Bronchial epithelial cell (primary cell): ENCODE data around the gene CCDC200. TPM values are rescaled to one million over a fixed set of nuclear protein-coding genes. Genes with fewer than 3 reads are reported as not detected.

Experiments
- DNase-seq: peaks from one replicate; pipeline ENCODE4 v3.0.0-alpha.2; 2010; ENCODE audit warnings: low read depth
- FAIRE-seq: peaks from 2 replicates; lab custom pipeline; 2011; peaks lifted over from hg19 to GRCh38; lab: Jason Lieb, UNC
- H3K27me3 ChIP-seq: 2 replicates; pipeline ENCODE4 v1.5.1; 2011; ENCODE audit warnings: low read length; ENCODE audit not compliant: control insufficient read depth, insufficient read depth
- H3K36me3 ChIP-seq: 2 replicates; pipeline ENCODE4 v1.5.1; 2011; ENCODE audit warnings: low read length; ENCODE audit not compliant: control insufficient read depth, insufficient read depth
- H3K4me3 ChIP-seq: 2 replicates; pipeline ENCODE4 v1.5.1; 2011; ENCODE audit warnings: mild to moderate bottlenecking, low read depth, low read length, control low read depth
- total RNA-seq: library from RNA; depleted of rRNA; stranded (reverse); fragments of >200 nt; gene quantifications from 2 replicates; pipeline ENCODE4 v1.2.1, GENCODE V29; 2014
- TF ChIP-seq, protein P1 (sequence below): IDR thresholded peaks from 2 replicates; pipeline ENCODE4 v1.5.1; 2011; ENCODE audit warnings: mild to moderate bottlenecking, moderate library complexity, low read length, control low read depth, inconsistent platforms; ENCODE audit not compliant: insufficient read depth, severe bottlenecking

CCDC200 gene
- total RNA-seq, 1 donor from 2014 or later, result not detected

DNA sequence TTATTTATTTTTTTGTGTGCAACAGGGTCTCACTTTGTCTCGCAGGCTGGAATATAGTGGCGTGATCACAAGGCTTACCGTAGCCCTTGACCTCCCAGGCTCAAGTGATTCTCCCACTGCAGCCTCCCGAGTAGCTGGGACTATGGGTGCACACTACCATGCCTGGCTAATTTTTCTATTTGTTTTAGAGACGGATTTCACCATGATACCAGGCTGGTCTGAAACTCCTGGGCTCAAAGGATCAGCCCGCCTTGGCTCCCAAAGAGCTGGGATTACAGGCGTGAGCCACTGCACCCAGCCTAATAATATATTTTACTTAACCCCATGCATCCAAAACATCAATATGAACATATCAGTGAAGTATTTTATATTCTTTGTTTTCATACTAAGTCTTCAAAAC is 2.0 kb downstream of the CCDC200 start:
- DNase-seq (no peak), FAIRE-seq (no peak)
- TF ChIP-seq, protein P1, sequence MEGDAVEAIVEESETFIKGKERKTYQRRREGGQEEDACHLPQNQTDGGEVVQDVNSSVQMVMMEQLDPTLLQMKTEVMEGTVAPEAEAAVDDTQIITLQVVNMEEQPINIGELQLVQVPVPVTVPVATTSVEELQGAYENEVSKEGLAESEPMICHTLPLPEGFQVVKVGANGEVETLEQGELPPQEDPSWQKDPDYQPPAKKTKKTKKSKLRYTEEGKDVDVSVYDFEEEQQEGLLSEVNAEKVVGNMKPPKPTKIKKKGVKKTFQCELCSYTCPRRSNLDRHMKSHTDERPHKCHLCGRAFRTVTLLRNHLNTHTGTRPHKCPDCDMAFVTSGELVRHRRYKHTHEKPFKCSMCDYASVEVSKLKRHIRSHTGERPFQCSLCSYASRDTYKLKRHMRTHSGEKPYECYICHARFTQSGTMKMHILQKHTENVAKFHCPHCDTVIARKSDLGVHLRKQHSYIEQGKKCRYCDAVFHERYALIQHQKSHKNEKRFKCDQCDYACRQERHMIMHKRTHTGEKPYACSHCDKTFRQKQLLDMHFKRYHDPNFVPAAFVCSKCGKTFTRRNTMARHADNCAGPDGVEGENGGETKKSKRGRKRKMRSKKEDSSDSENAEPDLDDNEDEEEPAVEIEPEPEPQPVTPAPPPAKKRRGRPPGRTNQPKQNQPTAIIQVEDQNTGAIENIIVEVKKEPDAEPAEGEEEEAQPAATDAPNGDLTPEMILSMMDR, result no peak
- Histone ChIP-seq H3K4me3 (no peak overlapping the region), H3K27me3 (no peaks in the 10 kb centered on the region), H3K36me3 (peaks cover 3% of the 10 kb centered on the region)

DNA sequence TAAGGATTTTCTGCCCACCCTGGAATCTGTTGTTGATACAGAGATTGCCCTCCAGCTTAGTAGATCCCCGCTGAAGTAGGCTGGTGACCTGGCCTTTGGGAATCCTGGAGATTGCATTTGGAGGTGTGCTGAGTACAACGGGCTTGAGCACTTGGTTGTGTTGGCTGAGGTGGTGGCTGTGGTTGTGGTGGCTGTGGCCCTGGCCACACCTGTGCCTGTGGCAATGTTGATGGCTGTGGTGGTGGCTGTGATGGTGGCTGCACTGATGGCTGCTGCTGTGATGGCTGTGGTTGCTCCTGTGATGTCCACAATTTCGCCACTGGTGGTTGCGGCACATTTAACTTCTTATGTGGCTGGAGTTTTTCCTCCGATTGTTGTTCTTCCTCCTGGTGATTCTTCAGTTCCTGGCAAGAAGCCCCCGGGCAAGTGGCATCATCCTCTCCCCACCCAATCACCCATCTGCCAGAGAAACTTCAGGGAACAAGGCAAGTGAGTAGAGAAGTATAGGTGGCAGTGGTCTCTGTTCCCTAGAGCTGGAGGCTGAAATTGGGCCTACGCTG is 4.2 kb downstream of the CCDC200 start:
- DNase-seq, result no peak
- FAIRE-seq, result no peak
- H3K27me3 ChIP-seq, result no peaks in the 10 kb centered on the region
- peaks cover 3% of the 10 kb centered on the region for H3K36me3 ChIP-seq
- TF ChIP-seq, protein P1, result no peak
- H3K4me3 ChIP-seq, result no peak overlapping the region

DNA sequence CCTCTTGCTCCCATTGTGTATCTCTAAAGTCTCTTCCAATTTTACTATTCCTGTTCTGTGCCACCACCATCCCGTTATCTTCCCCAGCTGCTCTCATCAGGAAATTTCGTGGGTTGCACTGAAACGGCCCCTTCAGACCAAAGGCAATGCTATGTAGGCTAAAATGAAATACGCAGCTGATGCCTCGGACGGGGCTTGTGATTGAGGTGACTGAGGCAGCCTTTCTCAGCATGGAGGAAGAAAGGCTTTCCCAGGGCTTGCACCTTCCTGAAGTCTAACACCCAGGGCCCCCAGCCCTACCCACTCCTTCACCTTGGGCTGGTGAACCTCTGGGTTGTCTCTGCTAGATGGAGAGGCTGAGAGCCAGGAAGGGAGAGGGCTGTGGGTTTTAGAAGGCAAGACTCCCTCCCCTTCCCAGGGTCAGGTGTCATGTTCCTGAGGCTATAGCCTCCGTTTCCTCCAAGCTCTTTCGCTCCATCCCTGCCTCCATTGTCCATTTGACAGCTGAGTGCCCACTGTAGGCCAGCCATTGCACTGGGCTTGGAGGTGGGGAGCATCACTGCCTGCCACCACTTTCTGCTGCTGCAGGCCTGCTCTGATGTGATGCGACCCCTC is 7.8 kb downstream of the CCDC200 start:
- peaks cover 11% of the 10 kb centered on the region for H3K36me3 ChIP-seq
- peak; percentile 50 for FAIRE-seq
- H3K4me3 ChIP-seq, result no peak overlapping the region
- TF ChIP-seq, protein P1, result no peak
- DNase-seq, result no peak
- no peaks in the 10 kb centered on the region for H3K27me3 ChIP-seq

GRCh38 chr17:43219746-43220380 is 8.6 kb downstream of the CCDC200 start:
- DNase-seq, result no peak
- no peak overlapping the region for H3K4me3 ChIP-seq
- H3K27me3 ChIP-seq, result no peaks in the 10 kb centered on the region
- TF ChIP-seq, protein P1, result no peak
- peaks cover 11% of the 10 kb centered on the region for H3K36me3 ChIP-seq
- no peak for FAIRE-seq

DNA sequence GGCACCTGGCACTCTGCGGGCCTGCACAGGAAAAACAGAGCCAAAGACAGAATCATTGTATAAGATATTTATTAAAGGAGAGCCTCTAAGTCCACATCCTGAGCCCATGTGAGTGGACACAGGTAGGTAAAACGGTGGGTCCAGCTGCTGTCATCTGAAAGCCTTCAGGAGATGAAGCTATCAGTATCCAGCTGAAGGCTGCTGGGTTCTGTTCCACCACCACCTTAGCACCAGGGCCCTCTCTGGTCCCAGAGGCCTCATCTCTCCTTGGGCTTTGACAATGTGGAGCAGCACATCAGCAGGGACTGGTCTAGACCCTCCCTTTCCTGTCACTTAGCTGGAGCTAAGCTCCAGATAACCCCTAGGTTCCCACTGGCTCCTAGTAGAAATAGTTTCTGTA is 9.4 kb downstream of the CCDC200 start:
- TF ChIP-seq, protein P1, result no peak
- Histone ChIP-seq H3K36me3 (peaks cover 10% of the 10 kb centered on the region), H3K27me3 (no peaks in the 10 kb centered on the region), H3K4me3 (no peak overlapping the region)
- DNase-seq (no peak), FAIRE-seq (no peak)
